Measurements from ENCODE around the gene CDK11B. TPM values are rescaled to one million over a fixed set of nuclear protein-coding genes. Genes with fewer than 3 reads are reported as not detected.
A peak's percentile ranks its signal among the peaks of the same experiment; 100 is the strongest.

CDK11B gene
- total RNA-seq, 1 donor from 2014 or later, result 16.5 TPM

DNA sequence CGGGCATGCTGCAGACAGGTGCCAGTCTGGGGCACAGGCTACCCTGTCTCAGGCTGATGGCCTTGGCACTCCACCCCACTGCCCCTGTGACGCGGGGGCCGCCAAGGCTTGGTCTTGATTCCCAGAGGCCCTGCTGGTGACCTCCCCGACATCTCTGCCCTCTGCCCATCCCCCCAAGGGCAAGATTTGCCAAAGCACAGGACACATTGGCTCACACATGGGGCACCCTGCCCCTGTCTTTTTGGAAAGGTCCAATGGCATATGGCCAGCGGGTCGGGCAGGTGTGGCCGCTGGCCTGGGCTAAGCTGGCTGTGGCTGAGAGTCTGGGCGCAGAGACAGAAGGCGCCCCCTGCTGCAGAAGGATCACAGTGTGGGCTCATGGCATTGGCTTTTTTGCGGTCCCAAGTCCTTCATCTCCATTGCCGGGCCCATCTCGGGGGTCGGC lies 38.9 kb downstream of the CDK11B start:
- intact Hi-C loops (cut with DNase I), result no loop called here
- DNase-seq (ENCODE audit: extremely low spot score in 2 of 2), result no peak
- H3K27ac ChIP-seq, result no peak overlapping the region
- H3K27me3 ChIP-seq, result no peaks in the 10 kb centered on the region
- peaks cover 0 to 9% of the 10 kb centered on the region in 2 donors for H3K36me3 ChIP-seq
- peaks cover 23% of the 10 kb centered on the region for H3K4me1 ChIP-seq
- H3K9me3 ChIP-seq, result no peaks in the 10 kb centered on the region
- TF ChIP-seq POLR2AphosphoS5 (IDR thresholded peaks at IDR 0.05; ENCODE audit: insufficient read depth in 1 of 2, low read depth in 1 of 2), result no peak
- TF ChIP-seq, protein P1, sequence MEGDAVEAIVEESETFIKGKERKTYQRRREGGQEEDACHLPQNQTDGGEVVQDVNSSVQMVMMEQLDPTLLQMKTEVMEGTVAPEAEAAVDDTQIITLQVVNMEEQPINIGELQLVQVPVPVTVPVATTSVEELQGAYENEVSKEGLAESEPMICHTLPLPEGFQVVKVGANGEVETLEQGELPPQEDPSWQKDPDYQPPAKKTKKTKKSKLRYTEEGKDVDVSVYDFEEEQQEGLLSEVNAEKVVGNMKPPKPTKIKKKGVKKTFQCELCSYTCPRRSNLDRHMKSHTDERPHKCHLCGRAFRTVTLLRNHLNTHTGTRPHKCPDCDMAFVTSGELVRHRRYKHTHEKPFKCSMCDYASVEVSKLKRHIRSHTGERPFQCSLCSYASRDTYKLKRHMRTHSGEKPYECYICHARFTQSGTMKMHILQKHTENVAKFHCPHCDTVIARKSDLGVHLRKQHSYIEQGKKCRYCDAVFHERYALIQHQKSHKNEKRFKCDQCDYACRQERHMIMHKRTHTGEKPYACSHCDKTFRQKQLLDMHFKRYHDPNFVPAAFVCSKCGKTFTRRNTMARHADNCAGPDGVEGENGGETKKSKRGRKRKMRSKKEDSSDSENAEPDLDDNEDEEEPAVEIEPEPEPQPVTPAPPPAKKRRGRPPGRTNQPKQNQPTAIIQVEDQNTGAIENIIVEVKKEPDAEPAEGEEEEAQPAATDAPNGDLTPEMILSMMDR (IDR thresholded peaks at IDR 0.05), result no peak
- TF ChIP-seq POLR2A (IDR thresholded peaks at IDR 0.05), result no peak
- no peak overlapping the region for H3K4me3 ChIP-seq

DNA sequence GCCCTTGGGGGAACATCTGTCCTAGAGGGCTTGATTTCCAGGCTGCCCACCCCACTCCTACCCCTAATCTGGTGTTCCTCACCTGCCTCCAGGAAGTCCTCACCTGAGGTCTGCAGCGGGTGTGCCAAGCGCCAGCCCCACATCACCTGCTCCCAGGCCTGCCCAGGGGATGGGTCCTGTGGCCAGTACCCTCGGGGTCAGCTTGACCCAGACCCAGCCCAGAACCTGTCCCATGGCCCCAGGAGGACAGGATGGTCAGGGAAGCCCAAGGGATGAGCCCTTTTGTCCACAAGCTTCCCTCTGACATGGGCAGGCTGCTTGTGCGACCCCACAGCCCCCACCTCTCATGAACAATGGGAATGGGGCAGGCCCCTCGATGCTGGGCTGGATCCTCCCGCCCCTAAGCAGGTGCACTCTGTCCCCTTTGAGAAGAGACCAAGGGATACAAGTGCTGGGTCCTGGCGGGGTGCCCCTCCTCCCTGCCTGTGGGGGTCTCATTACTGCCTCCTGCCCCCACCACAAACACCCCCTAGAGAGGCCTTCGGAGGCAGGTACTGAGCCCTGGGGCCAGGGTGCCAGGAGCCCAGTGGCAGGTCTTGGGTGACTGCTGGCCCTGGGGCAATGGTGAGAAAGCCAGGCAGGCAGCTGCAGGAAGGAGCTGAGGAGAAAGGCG lies 40.3 kb downstream of the CDK11B start:
- no peak for DNase-seq (ENCODE audit: extremely low spot score in 2 of 2)
- TF ChIP-seq POLR2A (IDR thresholded peaks at IDR 0.05), result no peak
- Histone ChIP-seq H3K27ac (no peak overlapping the region), H3K9me3 (no peaks in the 10 kb centered on the region), H3K36me3 (peaks cover 0 to 9% of the 10 kb centered on the region in 2 donors), H3K4me3 (no peak overlapping the region), H3K27me3 (no peaks in the 10 kb centered on the region), H3K4me1 (peaks cover 37% of the 10 kb centered on the region)
- intact Hi-C loops (cut with DNase I), result no loop called here

DNA sequence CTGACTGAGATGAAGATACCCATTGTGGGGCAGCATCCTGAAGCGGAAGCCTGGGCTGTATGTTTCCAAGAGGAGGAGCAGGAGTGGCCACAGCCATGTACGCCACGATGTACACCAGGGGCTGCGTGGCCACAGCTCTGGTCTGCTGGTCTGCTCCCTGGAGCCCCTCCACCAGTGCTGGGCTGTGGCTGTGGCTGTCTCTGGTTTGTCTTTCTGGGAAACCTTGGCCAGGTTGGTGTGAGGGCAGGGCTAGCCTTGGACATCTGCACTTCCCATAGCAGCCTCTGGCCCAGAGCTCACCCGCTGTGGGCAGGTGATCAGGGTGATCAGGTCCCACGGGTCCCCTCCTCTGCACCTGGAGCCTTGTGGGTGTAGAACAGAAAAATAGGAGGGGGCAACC lies 40.9 kb downstream of the CDK11B start:
- H3K36me3 ChIP-seq, result peaks cover 0 to 9% of the 10 kb centered on the region in 2 donors
- no peak overlapping the region for H3K27ac ChIP-seq
- H3K9me3 ChIP-seq, result no peaks in the 10 kb centered on the region
- peaks cover 40% of the 10 kb centered on the region for H3K4me1 ChIP-seq
- DNase-seq (ENCODE audit: extremely low spot score in 2 of 2), result no peak
- no peaks in the 10 kb centered on the region for H3K27me3 ChIP-seq
- no peak overlapping the region for H3K4me3 ChIP-seq
- TF ChIP-seq, protein P1 (IDR thresholded peaks at IDR 0.05), result no peak
- TF ChIP-seq POLR2A (IDR thresholded peaks at IDR 0.05) (no peak), POLR2AphosphoS5 (IDR thresholded peaks at IDR 0.05; ENCODE audit: insufficient read depth in 1 of 2, low read depth in 1 of 2) (no peak)
- intact Hi-C loops (cut with DNase I), result no loop called here

DNA sequence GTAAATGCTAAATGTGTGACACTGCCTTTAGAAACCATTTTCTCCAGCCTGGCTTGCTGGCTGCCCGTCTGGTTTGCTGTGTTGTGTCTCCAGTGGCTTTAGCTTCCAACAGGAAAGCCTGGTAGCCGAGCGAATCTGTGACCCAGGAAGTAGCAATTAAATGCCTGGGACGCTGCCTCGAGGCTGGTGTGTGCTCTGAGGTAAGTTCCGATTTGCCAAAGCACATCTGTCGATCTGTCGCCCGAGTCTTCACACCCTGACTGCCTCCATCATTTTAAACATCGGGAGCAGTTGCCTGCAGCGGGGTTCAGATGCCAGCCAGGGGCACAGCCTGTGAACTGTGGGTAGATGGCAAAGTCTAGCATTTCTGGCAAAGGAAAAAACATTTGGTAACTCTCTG lies 41.3 kb downstream of the CDK11B start:
- Histone ChIP-seq H3K4me1 (peaks cover 40% of the 10 kb centered on the region), H3K27me3 (no peaks in the 10 kb centered on the region), H3K9me3 (no peaks in the 10 kb centered on the region), H3K4me3 (no peak overlapping the region), H3K36me3 (peaks cover 0 to 9% of the 10 kb centered on the region in 2 donors), H3K27ac (no peak overlapping the region)
- no peak for DNase-seq (ENCODE audit: extremely low spot score in 2 of 2)
- TF ChIP-seq POLR2A (IDR thresholded peaks at IDR 0.05) (no peak), POLR2AphosphoS5 (IDR thresholded peaks at IDR 0.05; ENCODE audit: insufficient read depth in 1 of 2, low read depth in 1 of 2) (no peak)
- TF ChIP-seq, protein P1 (IDR thresholded peaks at IDR 0.05), result no peak
- intact Hi-C loops (cut with DNase I), result no loop called here

DNA sequence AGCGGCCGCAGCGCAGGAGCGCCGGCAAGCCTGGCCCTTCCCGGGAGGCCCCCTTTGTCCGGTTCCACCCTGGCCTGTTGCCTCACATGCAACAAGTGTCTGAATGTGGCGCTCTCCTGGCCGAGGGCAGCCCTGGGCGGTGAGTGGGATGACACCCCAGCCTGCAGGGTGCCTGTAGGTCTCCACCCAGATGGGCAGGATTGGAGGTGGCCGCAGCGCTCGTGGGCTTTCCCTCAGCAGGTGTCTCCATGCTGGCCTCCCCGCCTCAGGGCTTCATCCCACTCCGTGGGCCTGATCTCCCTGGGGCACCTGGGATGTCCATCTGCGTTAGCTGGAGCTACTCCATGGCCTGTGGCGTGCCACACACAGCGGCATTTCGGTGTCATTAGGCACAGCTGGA lies 42.0 kb downstream of the CDK11B start:
- Histone ChIP-seq H3K36me3 (peaks cover 0 to 9% of the 10 kb centered on the region in 2 donors), H3K27ac (no peak overlapping the region), H3K9me3 (no peaks in the 10 kb centered on the region), H3K27me3 (no peaks in the 10 kb centered on the region), H3K4me1 (peaks cover 40% of the 10 kb centered on the region), H3K4me3 (peak overlapping the region; percentile 92 to 94)
- DNase-seq (ENCODE audit: extremely low spot score in 2 of 2), result no peak
- intact Hi-C loops (cut with DNase I), result no loop called here
- TF ChIP-seq, protein P1 (IDR thresholded peaks at IDR 0.05), result no peak
- TF ChIP-seq POLR2AphosphoS5 (IDR thresholded peaks at IDR 0.05; ENCODE audit: insufficient read depth in 1 of 2, low read depth in 1 of 2) (no peak), POLR2A (IDR thresholded peaks at IDR 0.05) (no peak)

Measured in vagina (tissue), 2 donors.